K562 (cell line): ENCODE measurements around the gene DEDD2. TPM values are rescaled to one million over a fixed set of nuclear protein-coding genes. Genes with fewer than 3 reads are reported as not detected.

Experiments used
- RHOXF2B ChIP-seq: fragments of 250-450 bp; sonication (Bioruptor Pico); conservative IDR thresholded peaks from 2 replicates; pipeline ENCODE4 v1.5.1; 2021
- TAF15 ChIP-seq: fragments of 200-400 bp; formaldehyde crosslinking; IDR thresholded peaks from 2 replicates; pipeline ENCODE4 v1.6.1; 2017; ENCODE audit warnings: mild to moderate bottlenecking, low read depth, low read length, moderate library complexity
- ZFP1 ChIP-seq: fragments of 450-650 bp; formaldehyde crosslinking; IDR thresholded peaks from 2 replicates; pipeline ENCODE4 v1.4.0; 2020; ENCODE audit warnings: mild to moderate bottlenecking, mixed read lengths
- ZNF175 ChIP-seq: fragments of 200-800 bp; sonication (Bioruptor generic); IDR thresholded peaks from 2 replicates; pipeline ENCODE4 v1.6.1; 2016; ENCODE audit warnings: low read depth, mild to moderate bottlenecking, missing genetic modification characterization, missing compliant biosample characterization
- ZNF224 ChIP-seq: sonication (generic); formaldehyde crosslinking; IDR thresholded peaks from 2 replicates; pipeline ENCODE4 v1.8.0; 2022; ENCODE audit warnings: mild to moderate bottlenecking, missing genetic modification reagents
- ZNF583 ChIP-seq: fragments of 250-450 bp; sonication (Bioruptor Pico); IDR thresholded peaks from 2 replicates; pipeline ENCODE4 v1.4.0; 2020
- polyA plus RNA-seq, 8 experiments: library from polyadenylated mRNA; depleted of rRNA in 4 of 8; stranded (reverse) in 5 of 8; unstranded in 3 of 8; fragments of >200 nt; fragmentation: Nextera tagmentation in 2 of 8; fragmentation: Illumina TruSeq in 1 of 8; extraction: Ambion mirVana in 2 of 8; extraction: Trizol in 1 of 8; gene quantifications; 2 replicates each; pipeline versions ENCODE4 v1.2.1 to v1.2.3, GENCODE V29; 2011 to 2014; ENCODE audit warnings: inconsistent platforms in 1 of 8, missing spikeins in 1 of 8
- total RNA-seq, 7 experiments: library from RNA; depleted of rRNA in 6 of 7; stranded (reverse); fragments of >200 nt in 6 of 7; fragmentation: Illumina TruSeq in 2 of 7; extraction: Trizol in 2 of 7; gene quantifications; 2 replicates each; pipeline versions ENCODE4 v1.2.1 to v1.2.3, GENCODE V29; 2011 to 2021; ENCODE audit warnings: low replicate concordance in 1 of 7
- TF ChIP-seq, protein P1 (sequence below): fragments of 250-450 bp; sonication (Bioruptor Pico); IDR thresholded peaks from 2 replicates; pipeline ENCODE4 v1.8.0; 2021; ENCODE audit warnings: mild to moderate bottlenecking, moderate library complexity
- TF ChIP-seq, protein P2 (sequence below): fragments of 200-600 bp; sonication (generic); IDR thresholded peaks from one replicate; pipeline ENCODE4 v1.6.1; 2012; ENCODE audit warnings: mild to moderate bottlenecking, low read depth, low read length, inconsistent platforms
- TF ChIP-seq, protein P3 (sequence below): fragments of 450-650 bp; formaldehyde crosslinking; IDR thresholded peaks from 2 replicates; pipeline ENCODE4 v1.4.0; 2020; ENCODE audit warnings: mild to moderate bottlenecking, mixed read lengths
- TF ChIP-seq, protein P4 (sequence below): sonication (generic); formaldehyde crosslinking; IDR thresholded peaks from 2 replicates; pipeline ENCODE4 v1.8.1; 2023; ENCODE audit warnings: mild to moderate bottlenecking, missing genetic modification reagents, moderate library complexity

The DEDD2 gene
- total and polyA plus RNA-seq, 9 of the 15 experiments (the other 6 are each of a cell fraction or from before 2014, with no cell fraction given) = 4.3 to 43.0 (median 29.2) TPM

GRCh38 chr19:42199440-42200115, 17.9 kb downstream of the DEDD2 start (continued):
- TF ChIP-seq, protein P1, sequence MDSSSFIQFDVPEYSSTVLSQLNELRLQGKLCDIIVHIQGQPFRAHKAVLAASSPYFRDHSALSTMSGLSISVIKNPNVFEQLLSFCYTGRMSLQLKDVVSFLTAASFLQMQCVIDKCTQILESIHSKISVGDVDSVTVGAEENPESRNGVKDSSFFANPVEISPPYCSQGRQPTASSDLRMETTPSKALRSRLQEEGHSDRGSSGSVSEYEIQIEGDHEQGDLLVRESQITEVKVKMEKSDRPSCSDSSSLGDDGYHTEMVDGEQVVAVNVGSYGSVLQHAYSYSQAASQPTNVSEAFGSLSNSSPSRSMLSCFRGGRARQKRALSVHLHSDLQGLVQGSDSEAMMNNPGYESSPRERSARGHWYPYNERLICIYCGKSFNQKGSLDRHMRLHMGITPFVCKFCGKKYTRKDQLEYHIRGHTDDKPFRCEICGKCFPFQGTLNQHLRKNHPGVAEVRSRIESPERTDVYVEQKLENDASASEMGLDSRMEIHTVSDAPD (CRISPR knock-in tag) = no peak
- TF ChIP-seq, protein P2, sequence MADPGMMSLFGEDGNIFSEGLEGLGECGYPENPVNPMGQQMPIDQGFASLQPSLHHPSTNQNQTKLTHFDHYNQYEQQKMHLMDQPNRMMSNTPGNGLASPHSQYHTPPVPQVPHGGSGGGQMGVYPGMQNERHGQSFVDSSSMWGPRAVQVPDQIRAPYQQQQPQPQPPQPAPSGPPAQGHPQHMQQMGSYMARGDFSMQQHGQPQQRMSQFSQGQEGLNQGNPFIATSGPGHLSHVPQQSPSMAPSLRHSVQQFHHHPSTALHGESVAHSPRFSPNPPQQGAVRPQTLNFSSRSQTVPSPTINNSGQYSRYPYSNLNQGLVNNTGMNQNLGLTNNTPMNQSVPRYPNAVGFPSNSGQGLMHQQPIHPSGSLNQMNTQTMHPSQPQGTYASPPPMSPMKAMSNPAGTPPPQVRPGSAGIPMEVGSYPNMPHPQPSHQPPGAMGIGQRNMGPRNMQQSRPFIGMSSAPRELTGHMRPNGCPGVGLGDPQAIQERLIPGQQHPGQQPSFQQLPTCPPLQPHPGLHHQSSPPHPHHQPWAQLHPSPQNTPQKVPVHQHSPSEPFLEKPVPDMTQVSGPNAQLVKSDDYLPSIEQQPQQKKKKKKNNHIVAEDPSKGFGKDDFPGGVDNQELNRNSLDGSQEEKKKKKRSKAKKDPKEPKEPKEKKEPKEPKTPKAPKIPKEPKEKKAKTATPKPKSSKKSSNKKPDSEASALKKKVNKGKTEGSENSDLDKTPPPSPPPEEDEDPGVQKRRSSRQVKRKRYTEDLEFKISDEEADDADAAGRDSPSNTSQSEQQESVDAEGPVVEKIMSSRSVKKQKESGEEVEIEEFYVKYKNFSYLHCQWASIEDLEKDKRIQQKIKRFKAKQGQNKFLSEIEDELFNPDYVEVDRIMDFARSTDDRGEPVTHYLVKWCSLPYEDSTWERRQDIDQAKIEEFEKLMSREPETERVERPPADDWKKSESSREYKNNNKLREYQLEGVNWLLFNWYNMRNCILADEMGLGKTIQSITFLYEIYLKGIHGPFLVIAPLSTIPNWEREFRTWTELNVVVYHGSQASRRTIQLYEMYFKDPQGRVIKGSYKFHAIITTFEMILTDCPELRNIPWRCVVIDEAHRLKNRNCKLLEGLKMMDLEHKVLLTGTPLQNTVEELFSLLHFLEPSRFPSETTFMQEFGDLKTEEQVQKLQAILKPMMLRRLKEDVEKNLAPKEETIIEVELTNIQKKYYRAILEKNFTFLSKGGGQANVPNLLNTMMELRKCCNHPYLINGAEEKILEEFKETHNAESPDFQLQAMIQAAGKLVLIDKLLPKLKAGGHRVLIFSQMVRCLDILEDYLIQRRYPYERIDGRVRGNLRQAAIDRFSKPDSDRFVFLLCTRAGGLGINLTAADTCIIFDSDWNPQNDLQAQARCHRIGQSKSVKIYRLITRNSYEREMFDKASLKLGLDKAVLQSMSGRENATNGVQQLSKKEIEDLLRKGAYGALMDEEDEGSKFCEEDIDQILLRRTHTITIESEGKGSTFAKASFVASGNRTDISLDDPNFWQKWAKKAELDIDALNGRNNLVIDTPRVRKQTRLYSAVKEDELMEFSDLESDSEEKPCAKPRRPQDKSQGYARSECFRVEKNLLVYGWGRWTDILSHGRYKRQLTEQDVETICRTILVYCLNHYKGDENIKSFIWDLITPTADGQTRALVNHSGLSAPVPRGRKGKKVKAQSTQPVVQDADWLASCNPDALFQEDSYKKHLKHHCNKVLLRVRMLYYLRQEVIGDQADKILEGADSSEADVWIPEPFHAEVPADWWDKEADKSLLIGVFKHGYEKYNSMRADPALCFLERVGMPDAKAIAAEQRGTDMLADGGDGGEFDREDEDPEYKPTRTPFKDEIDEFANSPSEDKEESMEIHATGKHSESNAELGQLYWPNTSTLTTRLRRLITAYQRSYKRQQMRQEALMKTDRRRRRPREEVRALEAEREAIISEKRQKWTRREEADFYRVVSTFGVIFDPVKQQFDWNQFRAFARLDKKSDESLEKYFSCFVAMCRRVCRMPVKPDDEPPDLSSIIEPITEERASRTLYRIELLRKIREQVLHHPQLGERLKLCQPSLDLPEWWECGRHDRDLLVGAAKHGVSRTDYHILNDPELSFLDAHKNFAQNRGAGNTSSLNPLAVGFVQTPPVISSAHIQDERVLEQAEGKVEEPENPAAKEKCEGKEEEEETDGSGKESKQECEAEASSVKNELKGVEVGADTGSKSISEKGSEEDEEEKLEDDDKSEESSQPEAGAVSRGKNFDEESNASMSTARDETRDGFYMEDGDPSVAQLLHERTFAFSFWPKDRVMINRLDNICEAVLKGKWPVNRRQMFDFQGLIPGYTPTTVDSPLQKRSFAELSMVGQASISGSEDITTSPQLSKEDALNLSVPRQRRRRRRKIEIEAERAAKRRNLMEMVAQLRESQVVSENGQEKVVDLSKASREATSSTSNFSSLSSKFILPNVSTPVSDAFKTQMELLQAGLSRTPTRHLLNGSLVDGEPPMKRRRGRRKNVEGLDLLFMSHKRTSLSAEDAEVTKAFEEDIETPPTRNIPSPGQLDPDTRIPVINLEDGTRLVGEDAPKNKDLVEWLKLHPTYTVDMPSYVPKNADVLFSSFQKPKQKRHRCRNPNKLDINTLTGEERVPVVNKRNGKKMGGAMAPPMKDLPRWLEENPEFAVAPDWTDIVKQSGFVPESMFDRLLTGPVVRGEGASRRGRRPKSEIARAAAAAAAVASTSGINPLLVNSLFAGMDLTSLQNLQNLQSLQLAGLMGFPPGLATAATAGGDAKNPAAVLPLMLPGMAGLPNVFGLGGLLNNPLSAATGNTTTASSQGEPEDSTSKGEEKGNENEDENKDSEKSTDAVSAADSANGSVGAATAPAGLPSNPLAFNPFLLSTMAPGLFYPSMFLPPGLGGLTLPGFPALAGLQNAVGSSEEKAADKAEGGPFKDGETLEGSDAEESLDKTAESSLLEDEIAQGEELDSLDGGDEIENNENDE = no peak
- TF ChIP-seq ZNF583 (CRISPR knock-in tag) = no peak
- no peak for TF ChIP-seq ZFP1 (CRISPR knock-in tag)
- no peak for TF ChIP-seq TAF15
- TF ChIP-seq, protein P3, sequence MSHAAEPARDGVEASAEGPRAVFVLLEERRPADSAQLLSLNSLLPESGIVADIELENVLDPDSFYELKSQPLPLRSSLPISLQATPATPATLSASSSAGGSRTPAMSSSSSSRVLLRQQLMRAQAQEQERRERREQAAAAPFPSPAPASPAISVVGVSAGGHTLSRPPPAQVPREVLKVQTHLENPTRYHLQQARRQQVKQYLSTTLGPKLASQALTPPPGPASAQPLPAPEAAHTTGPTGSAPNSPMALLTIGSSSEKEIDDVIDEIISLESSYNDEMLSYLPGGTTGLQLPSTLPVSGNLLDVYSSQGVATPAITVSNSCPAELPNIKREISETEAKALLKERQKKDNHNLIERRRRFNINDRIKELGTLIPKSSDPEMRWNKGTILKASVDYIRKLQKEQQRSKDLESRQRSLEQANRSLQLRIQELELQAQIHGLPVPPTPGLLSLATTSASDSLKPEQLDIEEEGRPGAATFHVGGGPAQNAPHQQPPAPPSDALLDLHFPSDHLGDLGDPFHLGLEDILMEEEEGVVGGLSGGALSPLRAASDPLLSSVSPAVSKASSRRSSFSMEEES = no peak
- no peak for TF ChIP-seq RHOXF2B
- TF ChIP-seq, protein P4, sequence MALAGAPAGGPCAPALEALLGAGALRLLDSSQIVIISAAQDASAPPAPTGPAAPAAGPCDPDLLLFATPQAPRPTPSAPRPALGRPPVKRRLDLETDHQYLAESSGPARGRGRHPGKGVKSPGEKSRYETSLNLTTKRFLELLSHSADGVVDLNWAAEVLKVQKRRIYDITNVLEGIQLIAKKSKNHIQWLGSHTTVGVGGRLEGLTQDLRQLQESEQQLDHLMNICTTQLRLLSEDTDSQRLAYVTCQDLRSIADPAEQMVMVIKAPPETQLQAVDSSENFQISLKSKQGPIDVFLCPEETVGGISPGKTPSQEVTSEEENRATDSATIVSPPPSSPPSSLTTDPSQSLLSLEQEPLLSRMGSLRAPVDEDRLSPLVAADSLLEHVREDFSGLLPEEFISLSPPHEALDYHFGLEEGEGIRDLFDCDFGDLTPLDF (CRISPR knock-in tag) = no peak
- no peak for TF ChIP-seq ZNF175 (CRISPR knock-in tag)
- TF ChIP-seq ZNF224 = no peak
